Loucy (cell line): ENCODE data around the gene PUM2.

Source experiments
- H2AFZ ChIP-seq: fragments of 200-600 bp; sonication (generic); 2 replicates; pipeline ENCODE4 v1.6.0; 2016; ENCODE audit warnings: antibody characterized with exemption, mild to moderate bottlenecking, low read length, moderate library complexity
- H3F3A ChIP-seq: fragments of 200-600 bp; 2 replicates; pipeline ENCODE4 v1.6.0; 2016; ENCODE audit warnings: antibody characterized with exemption, low read depth, mild to moderate bottlenecking
- H3K27me3 ChIP-seq: fragments of 200-600 bp; sonication (generic); 2 replicates; pipeline ENCODE4 v1.6.1; 2014; ENCODE audit warnings: low read length, mild to moderate bottlenecking; ENCODE audit not compliant: insufficient read depth, poor library complexity, severe bottlenecking
- H3K36me3 ChIP-seq: fragments of 200-600 bp; sonication (generic); 2 replicates; pipeline ENCODE4 v1.6.1; 2016; ENCODE audit warnings: low read length; ENCODE audit not compliant: insufficient read depth
- H3K4me1 ChIP-seq: fragments of 200-600 bp; sonication (generic); 2 replicates; pipeline ENCODE4 v1.5.1; 2014; ENCODE audit warnings: low read length, mild to moderate bottlenecking; ENCODE audit not compliant: insufficient read depth, poor library complexity, severe bottlenecking
- H3K4me2 ChIP-seq: fragments of 200-600 bp; sonication (generic); 2 replicates; pipeline ENCODE4 v1.6.0; 2014; ENCODE audit warnings: antibody characterized with exemption, low read length, low read depth, mild to moderate bottlenecking; ENCODE audit not compliant: poor library complexity, severe bottlenecking
- H3K4me3 ChIP-seq: fragments of 200-600 bp; sonication (generic); 2 replicates; pipeline ENCODE4 v1.5.1; 2014; ENCODE audit warnings: low read length, mild to moderate bottlenecking, mixed read lengths; ENCODE audit not compliant: poor library complexity, severe bottlenecking
- H3K79me2 ChIP-seq: fragments of 200-600 bp; sonication (generic); 2 replicates; pipeline ENCODE4 v1.6.1; 2014; ENCODE audit warnings: low read length; ENCODE audit not compliant: insufficient read depth
- H3K9ac ChIP-seq: fragments of 200-600 bp; sonication (generic); 2 replicates; pipeline ENCODE4 v1.6.0; 2014; ENCODE audit warnings: mild to moderate bottlenecking, low read depth, low read length, moderate library complexity; ENCODE audit not compliant: poor library complexity, severe bottlenecking
- H3K9me2 ChIP-seq: fragments of 200-600 bp; sonication (generic); replicated peaks from 2 replicates; pipeline ENCODE4 v1.6.1; 2016; ENCODE audit warnings: low read depth, low read length, mixed read lengths
- H3K9me3 ChIP-seq: fragments of 200-600 bp; sonication (generic); 2 replicates; pipeline ENCODE4 v1.6.1; 2014; ENCODE audit warnings: mild to moderate bottlenecking, antibody characterized with exemption, low read length, low read depth; ENCODE audit not compliant: insufficient read depth
- H4K20me1 ChIP-seq: fragments of 200-600 bp; sonication (generic); 2 replicates; pipeline ENCODE4 v1.6.0; 2014; ENCODE audit warnings: antibody characterized with exemption, low read length, mild to moderate bottlenecking; ENCODE audit not compliant: insufficient read depth, poor library complexity, severe bottlenecking
- EZH2phosphoT487 ChIP-seq: fragments of 200-600 bp; IDR thresholded peaks from 2 replicates; pipeline ENCODE4 v1.6.1; 2018; ENCODE audit warnings: antibody characterized with exemption, mild to moderate bottlenecking, moderate library complexity, borderline replicate concordance
- TF ChIP-seq, protein P1 (sequence below): fragments of 200-600 bp; sonication (generic); conservative IDR thresholded peaks from 2 replicates; pipeline ENCODE4 v1.5.1; 2014; ENCODE audit warnings: mild to moderate bottlenecking, antibody characterized with exemption, low read length

The PUM2 gene

DNA sequence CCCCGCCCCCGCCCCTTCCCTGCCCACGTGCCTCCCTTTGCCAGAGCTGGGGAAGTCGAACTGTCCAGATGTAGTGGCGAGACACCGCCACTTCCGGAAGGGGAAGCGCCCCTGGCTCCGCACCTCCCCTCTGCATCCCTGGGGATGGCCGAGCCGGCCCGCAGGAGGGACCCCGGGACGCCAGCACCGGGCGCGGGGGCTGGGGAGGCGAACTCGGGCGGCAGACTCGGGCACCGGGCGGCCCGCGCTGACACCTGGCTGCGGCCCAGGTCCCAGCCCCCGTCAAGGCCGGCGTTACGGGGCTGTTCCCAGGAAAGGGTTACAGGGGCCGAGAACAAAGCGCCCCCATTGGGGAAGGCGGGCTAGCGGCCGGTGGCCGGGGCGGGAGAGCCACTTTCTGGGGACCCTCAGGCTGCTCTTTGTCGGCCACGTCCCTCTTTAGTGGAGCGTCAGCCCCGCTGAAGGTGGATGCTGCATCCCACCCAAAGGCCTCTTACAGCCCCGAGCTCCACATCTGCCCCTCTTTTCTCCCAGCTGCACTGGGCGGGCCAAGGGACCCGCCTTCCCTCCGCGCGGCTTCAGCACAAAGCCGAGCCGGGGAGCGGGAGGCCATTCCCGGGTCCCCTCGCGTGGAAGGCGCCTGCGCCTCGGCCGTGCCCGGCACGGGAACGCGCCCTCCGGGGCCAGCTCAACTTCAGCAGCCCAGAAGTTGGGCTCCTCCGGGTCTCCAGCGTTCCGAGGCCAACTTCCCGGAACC is 127.1 kb downstream of the PUM2 start:
- Histone ChIP-seq H3F3A (no peaks in the 10 kb centered on the region), H3K79me2 (no peaks in the 10 kb centered on the region), H2AFZ (no peak overlapping the region), H3K4me3 (no peak overlapping the region), H3K4me2 (no peak overlapping the region), H3K9me2 (no peaks in the 10 kb centered on the region), H3K27me3 (no peaks in the 10 kb centered on the region), H3K4me1 (no peaks in the 10 kb centered on the region), H3K36me3 (no peaks in the 10 kb centered on the region), H4K20me1 (no peaks in the 10 kb centered on the region), H3K9ac (no peak overlapping the region), H3K9me3 (no peaks in the 10 kb centered on the region)
- TF ChIP-seq, protein P1, sequence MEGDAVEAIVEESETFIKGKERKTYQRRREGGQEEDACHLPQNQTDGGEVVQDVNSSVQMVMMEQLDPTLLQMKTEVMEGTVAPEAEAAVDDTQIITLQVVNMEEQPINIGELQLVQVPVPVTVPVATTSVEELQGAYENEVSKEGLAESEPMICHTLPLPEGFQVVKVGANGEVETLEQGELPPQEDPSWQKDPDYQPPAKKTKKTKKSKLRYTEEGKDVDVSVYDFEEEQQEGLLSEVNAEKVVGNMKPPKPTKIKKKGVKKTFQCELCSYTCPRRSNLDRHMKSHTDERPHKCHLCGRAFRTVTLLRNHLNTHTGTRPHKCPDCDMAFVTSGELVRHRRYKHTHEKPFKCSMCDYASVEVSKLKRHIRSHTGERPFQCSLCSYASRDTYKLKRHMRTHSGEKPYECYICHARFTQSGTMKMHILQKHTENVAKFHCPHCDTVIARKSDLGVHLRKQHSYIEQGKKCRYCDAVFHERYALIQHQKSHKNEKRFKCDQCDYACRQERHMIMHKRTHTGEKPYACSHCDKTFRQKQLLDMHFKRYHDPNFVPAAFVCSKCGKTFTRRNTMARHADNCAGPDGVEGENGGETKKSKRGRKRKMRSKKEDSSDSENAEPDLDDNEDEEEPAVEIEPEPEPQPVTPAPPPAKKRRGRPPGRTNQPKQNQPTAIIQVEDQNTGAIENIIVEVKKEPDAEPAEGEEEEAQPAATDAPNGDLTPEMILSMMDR = no peak
- TF ChIP-seq EZH2phosphoT487 = no peak

DNA sequence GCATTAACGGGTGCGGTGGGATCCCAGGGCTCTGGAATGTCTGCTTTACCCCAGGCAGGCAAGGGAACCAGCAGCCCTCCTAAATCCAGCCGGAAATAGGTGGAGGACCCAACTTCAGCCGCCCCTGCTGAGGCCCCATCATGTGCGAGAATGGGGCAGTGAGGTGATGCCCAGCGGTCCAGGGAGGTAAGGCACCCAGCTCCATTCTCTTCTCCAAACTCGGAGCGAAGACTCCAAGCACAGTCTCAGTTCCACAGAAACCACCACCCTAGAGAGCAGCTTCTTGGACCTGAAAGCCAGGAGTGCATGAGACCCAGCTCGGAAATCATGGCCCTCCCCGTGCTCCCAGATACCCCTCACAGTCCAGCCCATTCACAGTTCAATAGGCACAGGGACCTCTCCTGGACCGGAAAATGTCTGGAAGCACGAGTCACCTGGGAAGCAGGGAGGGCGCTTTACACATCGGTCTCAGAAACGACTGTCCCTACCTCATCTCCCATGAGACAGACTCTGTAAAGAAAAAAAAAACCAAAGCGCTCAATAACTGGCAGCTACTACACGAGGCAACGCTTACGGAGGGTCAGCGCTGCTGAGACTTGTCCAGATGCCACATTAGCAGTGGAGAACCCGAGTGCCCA is 127.8 kb downstream of the PUM2 start:
- no peaks in the 10 kb centered on the region for H3K4me1 ChIP-seq
- no peak overlapping the region for H3K4me2 ChIP-seq
- no peak overlapping the region for H3K9ac ChIP-seq
- no peak overlapping the region for H2AFZ ChIP-seq
- H3K9me2 ChIP-seq = no peaks in the 10 kb centered on the region
- no peak overlapping the region for H3K4me3 ChIP-seq
- TF ChIP-seq, protein P1 = no peak
- TF ChIP-seq EZH2phosphoT487 = no peak
- no peaks in the 10 kb centered on the region for H3K79me2 ChIP-seq
- H4K20me1 ChIP-seq = no peaks in the 10 kb centered on the region
- no peaks in the 10 kb centered on the region for H3K36me3 ChIP-seq
- H3K9me3 ChIP-seq = no peaks in the 10 kb centered on the region
- no peaks in the 10 kb centered on the region for H3F3A ChIP-seq
- no peaks in the 10 kb centered on the region for H3K27me3 ChIP-seq

DNA sequence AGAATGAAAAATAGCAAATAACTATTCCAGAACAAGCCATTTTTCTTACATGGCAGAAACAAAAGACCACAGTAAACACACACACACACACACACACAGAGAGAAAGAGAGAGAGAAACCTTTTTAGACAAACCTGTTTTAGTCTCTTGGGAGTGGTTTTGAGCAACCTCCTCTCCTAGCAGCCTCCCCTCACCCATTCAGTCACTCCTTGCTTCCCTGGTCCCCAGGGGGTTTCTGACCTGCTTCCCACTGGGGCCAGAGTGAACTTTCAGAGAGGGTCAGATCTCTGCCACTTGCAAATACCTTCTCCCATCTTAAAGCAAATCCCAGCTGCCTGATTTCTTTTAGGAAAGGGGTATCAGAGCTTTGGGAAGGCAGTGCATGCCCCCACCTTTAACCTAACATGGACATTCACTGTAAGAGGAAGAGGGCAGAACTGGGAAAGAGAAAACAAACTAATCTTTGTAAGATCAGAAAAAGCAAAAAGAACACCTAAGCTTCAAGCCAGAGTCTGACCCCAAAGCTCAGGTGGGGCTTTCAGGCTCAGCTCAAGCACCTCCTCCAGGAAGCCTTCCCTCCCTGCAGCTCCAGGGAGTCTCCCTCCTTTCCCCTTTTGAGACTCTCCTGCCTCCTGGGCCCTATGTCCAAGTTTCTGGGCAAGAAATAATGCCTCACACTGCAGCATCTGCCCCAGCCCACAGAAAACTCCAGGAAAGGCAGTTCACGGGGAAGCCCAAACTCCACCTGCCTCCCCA is 128.5 kb downstream of the PUM2 start:
- TF ChIP-seq EZH2phosphoT487 = no peak
- TF ChIP-seq, protein P1 = no peak
- H4K20me1 ChIP-seq = no peaks in the 10 kb centered on the region
- H3K36me3 ChIP-seq = no peaks in the 10 kb centered on the region
- H3K4me2 ChIP-seq = no peak overlapping the region
- H3K79me2 ChIP-seq = no peaks in the 10 kb centered on the region
- no peaks in the 10 kb centered on the region for H3K9me3 ChIP-seq
- H2AFZ ChIP-seq = no peak overlapping the region
- no peaks in the 10 kb centered on the region for H3F3A ChIP-seq
- no peaks in the 10 kb centered on the region for H3K27me3 ChIP-seq
- H3K9me2 ChIP-seq = no peaks in the 10 kb centered on the region
- H3K9ac ChIP-seq = no peak overlapping the region
- no peaks in the 10 kb centered on the region for H3K4me1 ChIP-seq
- no peak overlapping the region for H3K4me3 ChIP-seq
